ENCODE results near the gene MN1. TPM values are rescaled to one million over a fixed set of nuclear protein-coding genes. Genes with fewer than 3 reads are reported as not detected.

Gene MN1
- total and polyA plus RNA-seq, 2 donors, result 0.47 to 1.4 TPM

DNA sequence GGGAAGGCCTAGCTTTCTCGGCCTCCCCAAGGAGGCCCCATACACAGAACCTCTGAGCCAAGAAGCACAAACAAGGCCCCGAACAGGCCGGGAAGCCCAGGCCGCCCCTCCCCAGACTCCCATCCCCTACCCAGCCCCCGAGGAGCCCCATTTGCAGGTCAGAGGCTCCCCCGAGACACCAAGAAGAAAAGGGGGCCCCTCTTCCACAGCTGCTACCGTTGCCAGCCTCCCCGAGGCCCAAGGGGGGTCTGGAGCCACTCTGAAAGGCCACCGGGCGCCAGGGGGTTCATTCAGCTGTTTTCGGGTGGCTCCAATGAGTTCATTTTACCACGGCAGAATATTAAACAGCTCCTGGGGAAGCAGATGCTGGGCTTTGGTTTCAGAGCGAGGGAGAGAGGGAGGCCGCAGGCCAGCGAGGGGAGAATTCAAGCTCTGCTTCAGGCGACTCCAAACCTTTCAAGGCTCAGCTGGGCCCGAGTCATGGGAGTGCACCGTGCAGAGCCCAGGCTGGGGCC, 28.5 kb downstream of the MN1 start:
- peaks cover 0 to 4% of the 10 kb centered on the region in 2 donors for H3K27me3 ChIP-seq (ENCODE audit: control insufficient read depth in 2 of 2, insufficient read depth in 1 of 2, low read length in 1 of 2)
- no peaks in the 10 kb centered on the region for H3K36me3 ChIP-seq (ENCODE audit: control insufficient read depth in 2 of 2, insufficient read depth in 2 of 2, low read length in 1 of 2)
- H3K4me3 ChIP-seq (ENCODE audit: low read length in 2 of 2), result no peak overlapping the region
- H3K9me3 ChIP-seq (ENCODE audit: control insufficient read depth in 2 of 2, insufficient read depth in 1 of 2, low read length in 1 of 2), result no peaks in the 10 kb centered on the region
- WGBS, result 95% methylated on average over 18 of the region's 18 CpGs
- DNase-seq (ENCODE audit: low read depth in 6 of 9, low spot score in 9 of 9), result no peak
- no peak overlapping the region for H3K27ac ChIP-seq (ENCODE audit: low read depth in 1 of 2, low read length in 1 of 2)
- H3K4me1 ChIP-seq (ENCODE audit: control insufficient read depth in 2 of 2, insufficient read depth in 2 of 2, low read length in 2 of 2), result no peaks in the 10 kb centered on the region

DNA sequence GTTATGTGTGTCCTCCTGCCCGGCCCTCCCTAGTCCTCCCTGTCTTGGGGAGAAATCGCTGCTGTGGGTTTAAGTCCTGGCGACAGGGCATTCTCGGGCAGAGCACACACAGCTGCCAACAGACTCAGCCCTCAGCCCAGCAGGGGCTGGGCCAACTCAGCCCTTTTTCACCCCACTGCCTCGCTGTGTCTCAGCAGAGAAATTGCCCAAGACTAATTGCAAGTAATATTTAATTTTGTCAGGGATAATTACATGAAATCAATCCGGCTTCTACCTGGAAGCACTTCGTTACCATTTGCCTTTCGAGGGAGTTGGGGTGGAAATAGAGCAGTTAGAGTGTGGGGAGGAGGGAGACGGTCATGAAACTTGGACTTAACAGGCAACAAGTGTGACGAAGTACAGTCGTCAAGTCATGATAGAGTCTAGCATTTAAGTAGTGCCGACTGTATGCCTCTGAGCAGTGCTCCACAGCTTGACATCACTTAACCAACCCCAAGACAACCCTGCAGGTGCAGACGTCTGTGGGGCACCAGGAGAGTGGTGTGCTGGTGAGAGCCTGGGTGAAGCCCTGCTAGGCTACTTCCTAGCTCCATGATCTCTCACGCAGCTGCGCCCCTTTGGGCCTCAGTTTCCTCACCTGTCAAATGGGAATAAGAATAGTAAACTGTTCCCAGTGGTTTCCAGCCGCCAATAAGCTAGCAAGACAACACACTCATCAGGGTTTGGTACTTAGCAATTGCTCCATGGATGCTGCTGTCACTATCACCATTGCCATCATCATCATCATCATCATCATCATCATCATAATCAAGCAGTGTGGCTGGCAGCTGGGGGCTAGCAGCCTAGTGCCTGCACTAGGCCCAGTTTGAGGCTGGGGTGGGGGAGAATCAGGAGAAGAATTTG, 29.2 kb downstream of the MN1 start:
- no peak overlapping the region for H3K27ac ChIP-seq (ENCODE audit: low read depth in 1 of 2, low read length in 1 of 2)
- 95% methylated on average over 16 of the region's 16 CpGs for WGBS
- H3K4me3 ChIP-seq (ENCODE audit: low read length in 2 of 2), result no peak overlapping the region
- no peaks in the 10 kb centered on the region for H3K4me1 ChIP-seq (ENCODE audit: control insufficient read depth in 2 of 2, insufficient read depth in 2 of 2, low read length in 2 of 2)
- no peaks in the 10 kb centered on the region for H3K9me3 ChIP-seq (ENCODE audit: control insufficient read depth in 2 of 2, insufficient read depth in 1 of 2, low read length in 1 of 2)
- no peaks in the 10 kb centered on the region for H3K36me3 ChIP-seq (ENCODE audit: control insufficient read depth in 2 of 2, insufficient read depth in 2 of 2, low read length in 1 of 2)
- DNase-seq (ENCODE audit: low read depth in 6 of 9, low spot score in 9 of 9), result no peak
- peaks cover 0 to 4% of the 10 kb centered on the region in 2 donors for H3K27me3 ChIP-seq (ENCODE audit: control insufficient read depth in 2 of 2, insufficient read depth in 1 of 2, low read length in 1 of 2)

DNA sequence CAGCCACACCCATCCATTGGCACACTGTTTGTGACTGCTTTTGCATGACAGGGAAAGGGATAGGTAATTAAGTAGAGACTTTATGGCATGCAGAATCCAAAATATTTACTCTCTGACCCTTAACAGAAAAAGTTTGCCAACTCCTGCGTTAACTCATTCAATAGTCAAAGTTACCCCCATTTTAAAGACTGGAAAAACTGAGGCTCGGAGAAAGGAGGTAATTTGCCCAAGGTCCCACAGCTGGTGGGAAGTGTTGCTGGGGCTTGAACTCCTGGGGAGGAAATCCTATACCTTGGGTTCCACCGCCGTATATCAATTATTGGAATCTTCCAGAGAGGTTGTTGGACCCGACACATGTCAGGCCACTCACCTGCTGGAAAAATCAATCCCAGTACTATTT, 29.9 kb downstream of the MN1 start:
- no peaks in the 10 kb centered on the region for H3K36me3 ChIP-seq (ENCODE audit: control insufficient read depth in 2 of 2, insufficient read depth in 2 of 2, low read length in 1 of 2)
- H3K4me1 ChIP-seq (ENCODE audit: control insufficient read depth in 2 of 2, insufficient read depth in 2 of 2, low read length in 2 of 2), result no peaks in the 10 kb centered on the region
- peaks cover 0 to 4% of the 10 kb centered on the region in 2 donors for H3K27me3 ChIP-seq (ENCODE audit: control insufficient read depth in 2 of 2, insufficient read depth in 1 of 2, low read length in 1 of 2)
- H3K9me3 ChIP-seq (ENCODE audit: control insufficient read depth in 2 of 2, insufficient read depth in 1 of 2, low read length in 1 of 2), result peaks cover 0 to 1% of the 10 kb centered on the region in 2 donors
- no peak overlapping the region for H3K4me3 ChIP-seq (ENCODE audit: low read length in 2 of 2)
- no peak for DNase-seq (ENCODE audit: low read depth in 6 of 9, low spot score in 9 of 9)
- 95% methylated on average over 5 of the region's 5 CpGs for WGBS
- no peak overlapping the region for H3K27ac ChIP-seq (ENCODE audit: low read depth in 1 of 2, low read length in 1 of 2)

DNA sequence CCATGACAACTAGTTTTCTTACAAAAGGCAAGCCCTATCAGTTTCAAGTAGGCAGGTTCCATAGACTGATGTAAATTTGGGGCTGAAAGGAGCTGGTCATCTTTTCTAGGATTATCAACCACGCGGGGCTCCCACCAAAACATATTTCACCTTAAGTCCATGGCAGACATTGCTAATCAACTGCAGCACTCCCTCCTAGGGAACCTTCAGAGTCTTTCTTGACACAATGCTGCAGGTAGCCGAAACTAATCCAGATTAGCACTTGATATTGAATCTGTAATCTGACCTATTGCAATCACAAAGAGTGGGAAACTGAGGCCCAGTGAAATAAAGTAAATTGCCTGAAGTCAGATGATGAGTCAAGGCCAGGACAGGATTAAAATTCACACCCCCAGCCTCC, 32.5 kb downstream of the MN1 start:
- Histone ChIP-seq H3K4me1 (ENCODE audit: control insufficient read depth in 2 of 2, insufficient read depth in 2 of 2, low read length in 2 of 2) (no peaks in the 10 kb centered on the region), H3K4me3 (ENCODE audit: low read length in 2 of 2) (no peak overlapping the region), H3K27me3 (ENCODE audit: control insufficient read depth in 2 of 2, insufficient read depth in 1 of 2, low read length in 1 of 2) (no peaks in the 10 kb centered on the region), H3K36me3 (ENCODE audit: control insufficient read depth in 2 of 2, insufficient read depth in 2 of 2, low read length in 1 of 2) (no peaks in the 10 kb centered on the region), H3K27ac (ENCODE audit: low read depth in 1 of 2, low read length in 1 of 2) (no peak overlapping the region), H3K9me3 (ENCODE audit: control insufficient read depth in 2 of 2, insufficient read depth in 1 of 2, low read length in 1 of 2) (peaks cover 0 to 1% of the 10 kb centered on the region in 2 donors)
- no peak for DNase-seq (ENCODE audit: low read depth in 6 of 9, low spot score in 9 of 9)
- 95% methylated on average over 3 of the region's 3 CpGs for WGBS

DNA sequence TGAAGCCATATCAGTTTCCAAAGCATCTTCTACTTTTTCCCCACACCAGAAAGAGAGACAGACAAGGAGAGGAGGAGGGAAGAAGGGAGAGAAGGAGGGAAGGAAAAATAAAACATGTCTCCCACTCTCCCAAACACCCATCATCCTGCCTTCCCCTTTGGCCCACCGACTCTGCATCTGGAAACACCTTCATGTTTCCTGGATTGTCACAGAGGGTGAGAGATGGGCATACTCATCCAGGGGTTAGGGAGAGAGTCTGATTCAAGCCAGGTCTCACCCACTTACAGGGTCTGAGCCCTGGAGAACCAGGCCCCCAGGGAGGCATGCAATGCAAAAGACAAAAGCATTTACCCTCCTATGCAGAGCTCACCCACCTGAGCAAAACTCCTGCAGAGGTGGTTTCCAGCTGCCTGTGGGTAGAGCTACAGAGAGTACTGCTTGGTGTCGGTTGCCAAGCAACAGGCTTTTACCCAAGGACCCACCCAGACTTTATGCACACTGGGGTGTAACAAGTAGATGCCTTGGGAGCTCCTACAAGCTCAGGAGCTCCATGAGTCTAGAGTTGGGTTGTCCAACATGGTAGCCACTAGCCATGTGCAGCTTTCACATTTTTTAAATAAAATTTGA, 33.4 kb downstream of the MN1 start:
- no peak overlapping the region for H3K4me3 ChIP-seq (ENCODE audit: low read length in 2 of 2)
- 87% methylated on average over 2 of the region's 2 CpGs for whole genome bisulfite sequencing
- no peaks in the 10 kb centered on the region for H3K36me3 ChIP-seq (ENCODE audit: control insufficient read depth in 2 of 2, insufficient read depth in 2 of 2, low read length in 1 of 2)
- peaks cover 0 to 1% of the 10 kb centered on the region in 2 donors for H3K9me3 ChIP-seq (ENCODE audit: control insufficient read depth in 2 of 2, insufficient read depth in 1 of 2, low read length in 1 of 2)
- DNase-seq (ENCODE audit: low read depth in 6 of 9, low spot score in 9 of 9), result peak in 1 of 9 donors; percentile 15
- H3K27ac ChIP-seq (ENCODE audit: low read depth in 1 of 2, low read length in 1 of 2), result no peak overlapping the region
- H3K4me1 ChIP-seq (ENCODE audit: control insufficient read depth in 2 of 2, insufficient read depth in 2 of 2, low read length in 2 of 2), result no peaks in the 10 kb centered on the region
- no peaks in the 10 kb centered on the region for H3K27me3 ChIP-seq (ENCODE audit: control insufficient read depth in 2 of 2, insufficient read depth in 1 of 2, low read length in 1 of 2)

DNA sequence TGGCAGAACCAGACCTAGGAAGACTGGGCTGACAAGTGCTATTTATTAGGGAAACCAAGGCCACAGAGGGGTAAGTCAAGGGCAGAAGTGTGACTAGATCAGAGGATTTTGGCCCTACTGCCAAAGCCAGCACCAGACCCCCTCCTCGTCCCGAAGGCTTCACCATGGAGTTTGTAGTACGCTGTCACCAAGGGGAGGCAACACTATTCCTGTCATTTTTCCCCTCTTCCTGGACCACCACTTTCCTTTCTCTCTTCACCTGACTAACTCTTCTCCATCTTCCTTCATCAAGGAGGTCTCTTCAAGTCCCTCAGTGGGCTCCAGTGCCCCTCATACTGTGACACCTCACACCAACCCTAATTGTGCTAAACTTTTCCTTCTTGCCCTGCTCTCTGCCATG, 34.9 kb downstream of the MN1 start:
- H3K27ac ChIP-seq (ENCODE audit: low read depth in 1 of 2, low read length in 1 of 2), result no peak overlapping the region
- no peaks in the 10 kb centered on the region for H3K27me3 ChIP-seq (ENCODE audit: control insufficient read depth in 2 of 2, insufficient read depth in 1 of 2, low read length in 1 of 2)
- WGBS, result 95% methylated on average over 3 of the region's 3 CpGs
- DNase-seq (ENCODE audit: low read depth in 6 of 9, low spot score in 9 of 9), result no peak
- no peaks in the 10 kb centered on the region for H3K36me3 ChIP-seq (ENCODE audit: control insufficient read depth in 2 of 2, insufficient read depth in 2 of 2, low read length in 1 of 2)
- no peaks in the 10 kb centered on the region for H3K4me1 ChIP-seq (ENCODE audit: control insufficient read depth in 2 of 2, insufficient read depth in 2 of 2, low read length in 2 of 2)
- H3K9me3 ChIP-seq (ENCODE audit: control insufficient read depth in 2 of 2, insufficient read depth in 1 of 2, low read length in 1 of 2), result peaks cover 0 to 1% of the 10 kb centered on the region in 2 donors
- H3K4me3 ChIP-seq (ENCODE audit: low read length in 2 of 2), result no peak overlapping the region

DNA sequence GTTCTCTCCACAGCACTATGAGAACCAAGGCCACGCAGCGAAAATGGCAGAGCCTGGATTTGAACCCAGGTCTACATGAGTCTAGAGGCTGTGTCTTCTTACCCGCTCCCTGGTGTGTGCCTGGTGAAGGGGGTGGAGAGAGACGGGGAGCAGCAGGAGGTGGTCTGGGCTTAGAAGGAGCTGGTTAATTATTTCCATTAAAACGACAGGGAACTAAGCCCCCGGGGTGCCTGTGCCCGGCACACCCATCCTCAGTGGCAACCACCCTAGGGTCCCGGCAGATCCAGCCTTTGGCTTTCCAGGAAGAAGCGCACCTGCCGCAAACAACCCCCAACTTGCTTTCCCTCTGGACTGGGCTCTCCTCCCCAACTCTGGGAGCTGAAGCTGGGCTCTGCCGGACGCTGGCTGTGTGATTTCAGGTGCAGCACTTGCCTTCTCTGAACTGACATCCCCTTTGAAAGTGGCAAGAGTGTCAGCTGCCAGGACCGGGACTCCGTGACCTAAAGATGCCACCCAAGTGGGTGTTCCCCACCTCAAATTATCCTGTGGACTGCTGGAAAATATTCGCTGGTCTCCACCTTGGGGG, 35.8 kb downstream of the MN1 start:
- 96% methylated on average over 15 of the region's 15 CpGs for WGBS
- Histone ChIP-seq H3K4me1 (ENCODE audit: control insufficient read depth in 2 of 2, insufficient read depth in 2 of 2, low read length in 2 of 2) (no peaks in the 10 kb centered on the region), H3K27me3 (ENCODE audit: control insufficient read depth in 2 of 2, insufficient read depth in 1 of 2, low read length in 1 of 2) (no peaks in the 10 kb centered on the region), H3K4me3 (ENCODE audit: low read length in 2 of 2) (no peak overlapping the region), H3K27ac (ENCODE audit: low read depth in 1 of 2, low read length in 1 of 2) (no peak overlapping the region), H3K9me3 (ENCODE audit: control insufficient read depth in 2 of 2, insufficient read depth in 1 of 2, low read length in 1 of 2) (peaks cover 0 to 1% of the 10 kb centered on the region in 2 donors), H3K36me3 (ENCODE audit: control insufficient read depth in 2 of 2, insufficient read depth in 2 of 2, low read length in 1 of 2) (no peaks in the 10 kb centered on the region)
- no peak for DNase-seq (ENCODE audit: low read depth in 6 of 9, low spot score in 9 of 9)

DNA sequence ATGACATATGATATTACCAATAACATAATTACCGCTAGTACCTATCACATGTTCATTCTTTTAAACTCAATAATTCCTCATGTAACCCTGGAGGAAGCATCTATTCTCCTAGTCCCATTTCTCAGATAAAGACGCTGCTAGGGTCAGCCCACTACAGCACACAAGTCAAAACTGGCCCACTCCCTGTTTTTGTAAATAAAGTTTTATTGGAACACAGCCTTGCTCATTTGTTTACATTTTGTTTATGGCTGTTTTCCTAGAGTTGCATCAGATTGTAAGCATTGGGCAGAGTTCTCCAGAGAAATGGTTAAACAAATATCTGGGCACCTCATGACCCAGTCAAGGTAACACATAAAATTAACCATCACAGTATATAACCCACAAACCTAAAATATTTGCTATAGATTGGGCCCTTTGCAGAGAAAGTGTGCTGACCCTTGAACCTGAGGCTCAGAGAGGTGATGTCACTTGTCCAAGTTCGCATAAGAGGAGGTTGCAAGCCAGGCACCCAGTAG, 36.8 kb downstream of the MN1 start:
- no peaks in the 10 kb centered on the region for H3K36me3 ChIP-seq (ENCODE audit: control insufficient read depth in 2 of 2, insufficient read depth in 2 of 2, low read length in 1 of 2)
- 95% methylated on average over 3 of the region's 3 CpGs for WGBS

DNA sequence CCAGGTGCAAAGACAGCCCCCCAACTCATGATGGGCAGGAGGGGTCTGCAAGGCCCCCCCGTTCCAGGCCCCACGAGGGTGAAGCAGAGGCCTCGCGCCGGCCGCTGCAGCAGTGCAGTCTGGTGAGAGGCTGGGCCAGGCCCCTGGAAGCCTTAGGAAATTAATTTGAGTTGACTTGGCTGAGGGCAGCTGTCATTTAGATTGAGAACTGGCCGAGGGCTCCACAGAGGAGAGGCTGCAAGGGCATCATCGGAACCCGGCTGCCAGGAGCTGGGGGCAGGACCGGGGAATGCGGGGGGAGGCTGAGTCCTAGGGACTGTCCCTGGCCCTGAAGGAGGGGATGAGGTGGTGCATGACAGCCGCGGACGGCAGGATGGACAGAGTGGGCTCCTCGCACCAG, 39.9 kb downstream of the MN1 start:
- Histone ChIP-seq H3K27ac (ENCODE audit: low read depth in 1 of 2, low read length in 1 of 2) (no peak overlapping the region), H3K4me1 (ENCODE audit: control insufficient read depth in 2 of 2, insufficient read depth in 2 of 2, low read length in 2 of 2) (no peaks in the 10 kb centered on the region), H3K4me3 (ENCODE audit: low read length in 2 of 2) (no peak overlapping the region), H3K36me3 (ENCODE audit: control insufficient read depth in 2 of 2, insufficient read depth in 2 of 2, low read length in 1 of 2) (no peaks in the 10 kb centered on the region), H3K27me3 (ENCODE audit: control insufficient read depth in 2 of 2, insufficient read depth in 1 of 2, low read length in 1 of 2) (no peaks in the 10 kb centered on the region), H3K9me3 (ENCODE audit: control insufficient read depth in 2 of 2, insufficient read depth in 1 of 2, low read length in 1 of 2) (no peaks in the 10 kb centered on the region)
- no peak for DNase-seq (ENCODE audit: low read depth in 6 of 9, low spot score in 9 of 9)
- 83% methylated on average over 15 of the region's 15 CpGs for WGBS

More for the DNA sequence above, 36.8 kb downstream of the MN1 start:
- Histone ChIP-seq H3K9me3 (ENCODE audit: control insufficient read depth in 2 of 2, insufficient read depth in 1 of 2, low read length in 1 of 2) (peaks cover 0 to 1% of the 10 kb centered on the region in 2 donors), H3K27ac (ENCODE audit: low read depth in 1 of 2, low read length in 1 of 2) (no peak overlapping the region), H3K27me3 (ENCODE audit: control insufficient read depth in 2 of 2, insufficient read depth in 1 of 2, low read length in 1 of 2) (no peaks in the 10 kb centered on the region), H3K4me3 (ENCODE audit: low read length in 2 of 2) (no peak overlapping the region), H3K4me1 (ENCODE audit: control insufficient read depth in 2 of 2, insufficient read depth in 2 of 2, low read length in 2 of 2) (no peaks in the 10 kb centered on the region)
- no peak for DNase-seq (ENCODE audit: low read depth in 6 of 9, low spot score in 9 of 9)

Measured in thymus (tissue), 11 donors.